Fibroblast of villous mesenchyme (primary cell): Measurements from ENCODE around the gene SGK1. TPM values are rescaled to one million over a fixed set of nuclear protein-coding genes. Genes with fewer than 3 reads are reported as not detected.

Source experiments
- DNase-seq: peaks from one replicate; pipeline ENCODE4 v3.0.0-alpha.2; 2010; ENCODE audit warnings: low read depth
- H3K4me3 ChIP-seq: 2 replicates; pipeline ENCODE4 v1.5.1; 2011; ENCODE audit warnings: low read depth, mild to moderate bottlenecking, low read length
- CTCF ChIP-seq: IDR thresholded peaks from 2 replicates; pipeline ENCODE4 v1.5.1; 2012; ENCODE audit warnings: low read depth, mild to moderate bottlenecking, low read length; ENCODE audit not compliant: insufficient read depth
- total RNA-seq: library from RNA; depleted of rRNA; stranded (reverse); fragments of >200 nt; gene quantifications from 2 replicates; pipeline ENCODE4 v1.2.3, GENCODE V29; 2012

The SGK1 gene
- total RNA-seq, 1 donor, result 244 TPM

DNA sequence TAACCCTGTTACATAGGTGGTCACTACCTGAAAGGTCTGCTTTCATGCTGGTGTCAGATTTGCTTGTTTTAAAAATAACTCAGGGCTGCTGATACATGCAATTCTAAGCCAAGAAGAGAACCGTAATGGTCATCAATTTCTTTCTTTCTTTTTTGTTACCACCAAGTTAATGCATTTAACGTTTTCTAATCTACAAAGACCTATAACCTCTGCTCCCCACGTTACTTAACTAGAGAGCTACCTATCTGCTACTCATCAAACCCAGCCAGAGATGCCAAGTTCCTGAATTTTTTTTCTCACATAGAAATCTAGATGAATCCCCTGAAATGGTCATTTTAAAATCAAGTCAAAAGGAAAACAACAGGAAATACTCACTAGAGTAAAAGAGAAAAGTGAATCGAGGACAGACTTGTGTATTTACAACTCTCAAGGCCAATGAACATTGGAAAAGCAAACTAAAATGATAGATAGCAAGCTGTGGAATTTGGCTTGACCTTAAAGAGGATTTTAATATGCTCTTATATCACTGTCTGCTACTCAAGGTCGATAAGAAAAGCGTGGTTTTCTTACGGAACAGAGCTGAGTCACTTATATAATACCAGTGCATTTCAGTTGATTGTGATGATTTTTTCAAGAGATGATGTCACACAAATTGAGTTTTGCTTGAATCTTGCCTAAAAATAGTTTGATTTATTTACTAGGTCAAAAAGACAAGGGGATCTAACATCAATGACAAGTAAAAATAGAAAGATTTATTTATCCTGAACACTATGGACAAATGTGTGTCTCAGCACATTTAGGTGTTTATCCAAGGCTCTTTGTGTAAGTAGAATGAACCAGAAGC is 67.9 kb downstream of the SGK1 start:
- peak; percentile 60 for DNase-seq
- no peak for TF ChIP-seq CTCF
- H3K4me3 ChIP-seq, result no peak overlapping the region

GRCh38 chr6:134249239-134249758 is 68.6 kb downstream of the SGK1 start:
- no peak for TF ChIP-seq CTCF
- no peak overlapping the region for H3K4me3 ChIP-seq
- peak; percentile 25 for DNase-seq

GRCh38 chr6:134247844-134248580 is 69.9 kb downstream of the SGK1 start:
- TF ChIP-seq CTCF, result no peak
- DNase-seq, result no peak
- no peak overlapping the region for H3K4me3 ChIP-seq

DNA sequence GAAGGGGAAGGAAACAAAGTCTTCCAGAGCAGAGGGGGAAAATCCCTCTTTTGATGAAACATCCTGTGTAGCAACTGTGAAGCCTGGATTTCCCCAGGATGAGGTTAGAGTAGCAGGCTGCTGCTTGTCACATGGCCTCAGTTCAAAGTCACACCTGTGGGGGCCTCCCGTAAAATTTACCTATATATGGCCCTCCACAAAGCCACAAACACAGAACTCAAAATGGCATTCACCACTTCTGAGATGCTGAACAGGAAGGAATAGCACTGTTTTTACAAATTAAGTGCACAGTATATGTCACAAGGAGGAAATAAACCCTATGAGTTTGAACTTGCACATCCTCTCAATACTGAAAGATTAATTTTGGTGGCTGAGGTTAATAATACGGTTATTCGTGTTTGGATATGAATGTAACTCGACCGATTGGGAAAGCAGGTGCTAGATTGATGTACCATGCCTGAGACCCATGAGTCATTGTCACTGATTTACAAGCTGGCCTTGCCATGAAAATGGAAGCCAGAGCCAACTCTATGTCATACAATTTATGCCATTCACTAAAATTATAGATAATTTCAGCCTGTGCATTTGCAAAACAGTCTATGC is 70.6 kb downstream of the SGK1 start:
- no peak for TF ChIP-seq CTCF
- no peak overlapping the region for H3K4me3 ChIP-seq
- no peak for DNase-seq

GRCh38 chr6:134245706-134246105 is 72.2 kb downstream of the SGK1 start:
- no peak for TF ChIP-seq CTCF
- no peak overlapping the region for H3K4me3 ChIP-seq
- no peak for DNase-seq

- no peak overlapping the region for H3K4me3 ChIP-seq
- TF ChIP-seq CTCF, result no peak
- peak; percentile 68 for DNase-seq
These were observed 72.9 kb downstream of the SGK1 start for GRCh38 chr6:134245041-134245440.
